HG03108 (cell line): ENCODE data around the gene LDLRAD4.

Source experiments
- ATAC-seq: cut with Tn5 transposase; IDR thresholded peaks from one replicate; pipeline ENCODE4 v1.9.1; 2021; ENCODE audit warnings: moderate library complexity; ENCODE audit not compliant: unreplicated experiment

LDLRAD4 gene

DNA sequence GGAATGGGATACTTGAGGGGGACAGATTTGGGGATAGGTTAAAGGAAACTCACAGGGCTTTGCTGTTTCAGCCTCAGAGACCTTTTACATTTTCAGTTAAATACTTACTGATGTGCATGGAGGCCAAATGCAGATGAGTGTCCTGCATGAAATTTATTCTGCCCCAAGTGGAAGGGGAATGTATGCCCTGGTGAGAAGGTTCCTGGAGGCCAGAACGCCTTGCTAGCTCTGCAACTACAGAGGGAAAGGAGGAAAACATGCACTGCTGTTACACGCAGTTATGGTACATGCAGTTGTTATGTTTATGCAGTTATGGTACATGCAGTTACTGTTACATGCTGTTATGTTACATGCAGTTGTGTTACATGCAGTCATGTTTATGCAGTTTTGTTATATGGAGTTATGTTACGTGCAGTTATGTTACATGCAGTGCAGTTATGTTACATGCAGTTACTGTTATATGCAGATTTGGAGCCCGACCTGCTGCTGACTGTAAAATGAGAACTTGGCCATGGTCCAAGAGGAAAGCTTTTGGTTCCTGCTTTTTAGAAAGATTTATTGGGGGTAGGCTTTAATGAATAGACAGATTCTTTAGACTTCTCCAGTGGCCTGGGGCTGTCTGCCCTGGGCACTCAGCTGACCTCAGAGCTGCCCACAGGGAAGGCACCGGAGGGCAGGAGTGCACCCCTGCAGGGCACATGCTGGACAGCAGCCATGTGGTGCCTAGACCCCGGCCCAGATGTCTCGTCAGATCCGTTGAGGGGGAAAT, 84.1 kb downstream of the LDLRAD4 start:
- no peak for ATAC-seq

GRCh38 chr18:13303756-13304364, 85.3 kb downstream of the LDLRAD4 start:
- ATAC-seq, result no peak

- ATAC-seq, result no peak
Observed at GRCh38 chr18:13305301-13305700, 86.7 kb downstream of the LDLRAD4 start.

DNA sequence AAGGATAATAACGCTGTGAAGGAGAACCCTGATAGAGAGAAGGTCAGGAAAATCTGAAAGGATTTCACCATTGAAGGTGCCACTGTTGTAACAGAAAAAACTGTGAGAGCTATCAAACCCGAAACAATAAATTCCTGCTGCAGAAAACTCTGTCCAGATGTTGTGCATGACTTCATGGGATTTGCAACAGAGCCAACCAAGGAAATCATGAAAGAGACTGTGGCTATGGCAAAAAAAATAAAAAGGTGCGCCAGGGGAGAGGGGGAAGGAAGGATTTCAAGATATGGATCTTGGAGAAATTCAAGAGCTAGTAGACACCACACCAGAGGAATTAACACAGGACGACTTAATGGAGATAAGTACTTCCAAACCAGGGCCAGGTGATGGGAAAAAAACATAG, 88.0 kb downstream of the LDLRAD4 start:
- no peak for ATAC-seq

GRCh38 chr18:13308369-13308768, 89.8 kb downstream of the LDLRAD4 start:
- ATAC-seq, result no peak

- ATAC-seq, result no peak
Observed at GRCh38 chr18:13309031-13309747, 90.6 kb downstream of the LDLRAD4 start.

- ATAC-seq, result no peak
Observed at GRCh38 chr18:13309748-13310670, 91.4 kb downstream of the LDLRAD4 start.

DNA sequence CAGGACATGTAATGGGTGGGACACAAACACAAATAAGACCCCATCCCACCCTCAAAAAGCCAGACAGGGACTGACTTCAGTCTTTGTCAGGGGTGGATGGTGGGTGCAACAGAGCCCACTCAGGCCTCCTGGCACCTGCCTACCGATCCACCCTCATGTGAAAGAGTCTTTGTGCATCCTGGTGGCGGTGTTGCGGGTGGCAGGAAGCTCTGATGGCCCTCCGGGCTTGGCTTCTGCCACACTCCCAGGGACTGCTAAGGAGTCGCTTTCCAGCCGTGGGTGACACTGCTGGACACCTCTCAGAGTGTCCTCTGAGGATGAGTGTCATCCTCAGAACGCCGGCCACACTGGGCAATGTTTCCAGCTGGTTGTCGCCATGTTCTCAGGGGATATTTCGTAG, 92.6 kb downstream of the LDLRAD4 start:
- no peak for ATAC-seq

DNA sequence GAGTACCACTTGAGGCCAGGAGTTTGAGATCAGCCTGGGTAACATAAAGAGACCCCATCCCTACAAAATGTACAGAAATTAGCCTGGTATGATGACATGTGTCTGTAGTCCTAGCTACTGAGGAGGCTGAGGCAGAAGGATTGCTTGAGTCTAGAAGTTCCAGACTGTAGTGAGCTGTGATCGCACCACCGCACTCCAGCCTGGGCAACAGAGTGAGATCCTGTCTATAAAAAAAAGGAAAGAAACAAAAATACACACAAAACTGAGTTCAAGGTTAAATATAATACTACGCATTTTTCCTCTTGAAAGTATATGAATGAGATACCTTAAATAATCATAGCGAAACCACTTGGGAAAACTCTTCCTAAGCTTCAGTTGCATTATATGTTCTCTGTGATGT, 94.0 kb downstream of the LDLRAD4 start:
- ATAC-seq, result no peak

DNA sequence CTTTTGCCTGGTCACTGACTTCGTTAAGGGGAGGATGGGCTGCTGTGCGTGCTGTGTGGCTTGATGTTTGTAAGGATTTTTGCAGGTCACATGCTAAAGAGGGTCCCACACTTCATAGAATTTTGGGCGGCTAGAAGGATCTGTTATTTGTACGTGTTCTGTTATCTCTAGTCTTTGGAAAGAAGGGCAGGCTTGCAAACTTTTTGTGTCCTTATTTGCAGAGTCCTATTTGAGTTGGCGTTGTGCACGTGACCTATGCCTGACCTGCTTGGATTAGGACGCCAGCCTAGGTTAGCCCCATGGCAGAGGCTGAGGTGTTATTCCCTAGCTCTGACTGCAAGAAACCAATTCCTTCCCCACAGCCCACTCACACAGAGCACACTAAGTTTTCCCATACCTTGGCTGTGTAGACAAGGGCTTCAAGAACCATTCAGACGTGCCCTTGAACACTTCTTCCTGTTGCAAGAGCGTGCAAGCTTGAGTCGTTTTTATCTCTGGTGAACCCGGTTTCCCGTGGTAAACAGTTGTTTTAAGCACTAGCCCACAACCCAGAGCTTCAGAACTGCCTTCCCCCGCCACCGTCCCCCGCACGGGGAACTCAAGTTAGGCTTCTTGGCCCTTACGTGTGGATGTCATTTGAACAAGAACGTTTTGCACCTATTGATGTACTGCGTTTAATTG, 94.6 kb downstream of the LDLRAD4 start:
- no peak for ATAC-seq

DNA sequence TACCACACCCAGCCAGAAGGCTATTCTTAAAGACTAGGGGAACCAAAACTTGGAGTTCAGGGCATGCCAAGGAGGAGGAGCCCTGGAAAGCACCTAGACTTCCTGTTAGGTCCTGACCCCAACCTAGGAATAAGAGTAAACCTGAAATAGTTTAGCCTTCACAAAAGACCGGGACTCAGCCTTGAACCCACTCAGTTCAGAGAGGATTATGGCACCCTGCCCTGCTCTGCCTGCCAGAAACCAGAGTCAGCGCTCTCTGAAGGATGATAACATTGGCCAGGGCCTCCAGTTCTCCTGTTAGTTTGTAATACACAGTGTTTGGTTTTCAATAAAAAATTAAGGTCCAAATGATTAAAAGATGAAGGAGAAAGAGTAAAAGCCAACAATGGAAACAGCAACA, 96.4 kb downstream of the LDLRAD4 start:
- ATAC-seq, result no peak

DNA sequence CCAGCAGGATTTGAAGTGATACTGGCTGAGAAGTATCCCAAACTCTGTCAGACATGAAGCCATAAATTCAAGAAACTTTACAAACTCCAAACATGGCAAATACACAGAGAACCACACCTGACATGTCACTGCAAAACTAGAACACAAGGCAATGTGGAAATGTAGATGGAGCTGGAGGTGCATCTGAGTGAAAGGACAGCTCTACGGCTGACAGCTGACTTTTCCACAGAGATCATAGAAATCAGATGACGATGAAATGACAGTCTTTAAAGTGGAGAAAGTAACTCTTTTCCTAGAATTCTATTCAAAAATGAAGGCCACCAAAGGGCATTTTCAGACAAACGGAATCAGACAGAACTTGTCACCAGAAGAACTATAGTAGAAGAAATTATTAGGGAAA, 97.5 kb downstream of the LDLRAD4 start:
- ATAC-seq, result no peak

DNA sequence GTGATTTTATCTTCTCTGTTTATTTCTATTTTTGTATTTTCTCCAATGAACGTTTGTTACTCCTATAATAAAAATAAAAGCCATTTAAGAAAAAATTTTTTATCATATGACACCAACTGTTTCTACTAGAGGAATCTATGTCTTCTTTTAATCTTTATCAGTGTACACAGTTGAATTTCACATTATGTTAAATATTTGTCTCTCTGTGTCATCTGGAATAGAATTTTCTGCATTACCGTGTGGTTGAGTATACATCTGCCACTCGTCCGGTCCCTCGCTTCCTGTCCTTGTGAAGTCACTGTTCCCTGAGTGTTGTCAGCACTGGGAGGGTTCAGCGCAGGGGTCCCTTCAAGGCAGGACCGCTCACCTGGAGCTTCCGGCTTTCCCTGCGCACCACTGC, 99.2 kb downstream of the LDLRAD4 start:
- no peak for ATAC-seq

GRCh38 chr18:13318731-13319501, 100.4 kb downstream of the LDLRAD4 start:
- no peak for ATAC-seq

GRCh38 chr18:13319629-13320028, 101.1 kb downstream of the LDLRAD4 start:
- no peak for ATAC-seq

- ATAC-seq, result no peak
Observed at GRCh38 chr18:13320096-13320495, 101.5 kb downstream of the LDLRAD4 start.

GRCh38 chr18:13320891-13321425, 102.4 kb downstream of the LDLRAD4 start:
- no peak for ATAC-seq

DNA sequence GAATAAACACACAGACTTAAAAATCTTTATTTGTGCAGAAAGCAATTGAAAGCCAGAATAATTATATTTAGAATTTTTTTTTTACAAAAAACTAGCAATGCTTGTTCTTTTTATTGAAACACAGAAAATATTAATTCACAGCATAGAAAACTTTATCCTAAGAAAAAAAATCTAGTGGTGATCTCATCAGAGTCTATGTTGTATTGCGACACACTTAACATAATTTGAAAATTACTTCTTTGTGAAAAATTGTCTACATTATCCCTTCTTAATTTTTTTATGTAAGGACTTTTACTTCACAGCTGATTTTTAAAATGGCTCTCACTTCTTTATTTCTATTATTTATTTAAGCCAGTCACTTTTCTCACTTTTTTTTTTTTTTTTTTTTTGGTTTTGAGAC, 103.4 kb downstream of the LDLRAD4 start:
- ATAC-seq, result no peak

DNA sequence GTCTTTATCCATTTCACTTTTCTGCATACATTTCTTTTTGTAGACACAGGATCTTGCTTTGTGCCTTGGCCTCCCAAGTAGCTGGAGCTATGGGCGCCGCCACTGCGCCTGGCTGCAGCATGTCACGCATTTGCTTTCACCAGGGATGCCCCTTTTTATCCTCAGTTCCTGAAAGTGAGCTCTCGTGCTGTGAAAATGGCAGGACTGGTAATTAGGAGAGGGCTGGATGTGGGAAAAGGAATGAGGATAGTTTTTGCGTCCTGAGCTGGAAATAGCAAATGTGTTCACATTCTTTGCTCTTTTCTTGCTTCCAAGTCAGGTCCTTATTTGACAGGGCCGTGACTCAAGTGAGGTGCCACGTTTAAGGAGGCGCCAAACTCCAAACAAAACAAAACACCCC, 104.6 kb downstream of the LDLRAD4 start:
- no peak for ATAC-seq
